HTR-8/SVneo (cell line): ENCODE results near the gene YES1.
"Not testable (repeated sequence)": the region's sequence is repeated elsewhere in the genome, so short reads cannot be mapped to it uniquely, and the experiment has no call there.

Experiments used
- DNase-seq: peaks from one replicate; pipeline ENCODE4 v3.0.0; 2011; ENCODE audit warnings: low spot score, mixed read lengths; ENCODE audit not compliant: insufficient read length
- FAIRE-seq: peaks from 2 replicates; lab custom pipeline; 2011; peaks lifted over from hg19 to GRCh38; lab: Jason Lieb, UNC

The YES1 gene

DNA sequence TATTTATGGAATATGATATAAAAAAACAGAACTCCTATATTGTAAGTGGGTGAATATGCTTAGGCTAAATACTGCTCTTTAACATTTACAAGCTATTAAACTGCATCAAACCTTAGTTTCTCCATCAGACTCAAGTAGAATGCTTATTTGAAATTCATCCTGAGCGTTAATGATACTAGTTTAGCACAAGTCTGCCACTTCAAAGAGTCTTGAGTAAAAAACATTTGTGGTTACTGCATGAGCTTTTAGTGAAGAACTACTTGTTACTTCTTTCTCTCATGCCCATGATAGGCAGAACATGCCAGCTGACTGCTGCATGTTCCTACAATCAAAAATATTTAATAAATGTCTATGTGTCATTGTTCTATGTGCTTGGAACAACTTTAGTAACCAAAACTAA lies 12.1 kb downstream of the YES1 start:
- DNase-seq = no peak

DNA sequence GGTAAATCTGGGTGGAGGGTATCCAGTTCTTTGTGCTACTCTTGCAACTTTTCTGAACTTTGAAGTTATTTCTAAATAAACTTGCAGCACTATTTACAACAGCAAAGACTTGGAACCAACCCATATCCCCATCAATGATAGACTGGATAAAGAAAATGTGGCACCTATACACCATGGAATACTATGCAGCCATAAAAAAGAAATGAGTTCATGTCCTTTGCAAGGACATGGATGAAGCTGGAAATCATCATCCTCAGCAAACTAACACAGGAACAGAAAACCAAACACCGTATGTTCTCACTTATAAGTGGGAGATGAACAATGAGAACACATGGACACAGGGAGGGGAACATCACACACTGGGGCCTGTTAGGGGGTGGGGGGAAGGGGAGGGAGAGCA lies 16.7 kb downstream of the YES1 start:
- not testable (repeated sequence) for FAIRE-seq

More for the DNA sequence above, 12.1 kb downstream of the YES1 start:
- no peak for FAIRE-seq

GRCh38 chr18:789397-789796 lies 22.6 kb downstream of the YES1 start:
- DNase-seq (no peak), FAIRE-seq (no peak)

More for the DNA sequence above, 16.7 kb downstream of the YES1 start:
- DNase-seq = not testable (repeated sequence)

- no peak for FAIRE-seq
Measured at GRCh38 chr18:785242-785641, 26.8 kb downstream of the YES1 start.

DNA sequence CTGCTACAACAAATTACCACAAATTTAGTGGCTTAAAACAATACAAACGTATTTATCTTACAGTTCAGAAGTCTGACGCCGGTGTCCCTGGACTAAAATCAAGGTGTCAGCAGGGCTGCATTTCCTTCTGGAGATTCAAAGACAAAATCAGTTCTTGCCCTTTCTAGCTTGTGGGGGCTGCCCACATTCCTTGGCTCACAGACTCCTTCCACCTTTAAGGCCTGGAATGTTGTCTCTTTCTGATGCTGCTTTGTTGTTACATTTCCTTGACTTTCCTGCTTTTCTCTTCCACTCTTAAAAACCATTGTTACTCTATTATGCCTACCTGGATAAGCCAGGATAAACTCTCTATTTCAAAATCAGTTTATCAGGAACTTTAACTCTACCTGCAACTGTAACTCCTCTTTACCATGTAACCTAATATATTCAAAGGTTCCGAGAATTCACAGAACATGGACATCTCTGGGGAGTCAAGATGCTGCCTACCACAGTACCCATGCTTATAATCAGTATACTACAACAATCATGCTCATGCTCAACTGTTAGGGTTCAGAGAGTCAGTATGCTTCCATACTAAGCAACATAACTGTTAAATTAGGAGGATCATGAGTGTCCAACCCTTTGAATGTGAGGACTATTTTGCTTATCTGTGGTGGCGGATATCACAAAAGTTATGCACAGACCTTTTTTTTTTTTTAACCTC lies 27.4 kb downstream of the YES1 start:
- FAIRE-seq = no peak

More at GRCh38 chr18:785242-785641, 26.8 kb downstream of the YES1 start:
- DNase-seq = no peak

GRCh38 chr18:778194-778927 lies 33.7 kb downstream of the YES1 start:
- no peak for FAIRE-seq
- DNase-seq = no peak

More for the DNA sequence above, 27.4 kb downstream of the YES1 start:
- no peak for DNase-seq

- DNase-seq (no peak), FAIRE-seq (no peak)
Measured at GRCh38 chr18:777021-777420, 35.0 kb downstream of the YES1 start.

DNA sequence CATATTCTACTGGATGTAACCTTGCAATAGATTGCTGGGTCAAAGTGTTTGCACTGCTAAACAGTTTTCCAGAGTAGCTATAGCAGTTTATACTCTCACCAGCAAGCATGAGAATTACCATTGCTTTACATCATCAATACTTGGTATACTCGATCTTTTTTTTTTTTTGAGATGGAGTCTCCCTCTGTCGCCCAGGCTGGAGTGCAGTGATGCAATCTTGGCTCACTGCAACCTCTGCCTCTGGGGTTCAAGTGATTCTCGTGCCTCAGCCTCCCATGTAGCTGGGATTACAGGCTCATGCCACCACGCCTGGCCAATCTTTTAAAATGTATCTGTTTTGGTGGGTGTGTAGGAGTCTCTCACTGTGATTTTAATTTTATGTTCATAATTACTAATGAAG lies 36.0 kb downstream of the YES1 start:
- not testable (repeated sequence) for DNase-seq, FAIRE-seq

GRCh38 chr18:774811-775210 lies 37.2 kb downstream of the YES1 start:
- DNase-seq (no peak), FAIRE-seq (no peak)

GRCh38 chr18:773980-774624 lies 37.9 kb downstream of the YES1 start:
- no peak for FAIRE-seq
- DNase-seq = no peak

DNA sequence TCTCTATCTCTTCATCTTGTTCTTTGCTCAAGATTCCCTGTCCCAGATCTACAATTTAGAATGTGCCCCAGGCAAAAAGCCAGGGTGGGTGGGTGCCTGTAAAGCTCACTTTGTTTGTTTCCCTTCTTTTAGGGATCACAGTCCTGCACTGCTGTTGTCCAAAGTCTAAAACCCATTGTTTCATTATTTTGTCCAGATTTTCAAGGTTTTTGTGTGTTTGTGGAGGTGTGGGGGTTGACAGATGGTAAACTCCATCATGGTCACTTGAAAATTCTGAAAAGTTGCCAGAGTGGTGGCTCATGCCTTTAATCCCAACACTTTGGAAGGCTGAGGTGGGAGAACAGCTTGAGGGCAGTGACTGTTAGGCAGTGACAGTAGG lies 41.5 kb downstream of the YES1 start:
- DNase-seq (no peak), FAIRE-seq (no peak)

- FAIRE-seq (no peak), DNase-seq (no peak)
Measured at GRCh38 chr18:767961-768360, 44.1 kb downstream of the YES1 start.

DNA sequence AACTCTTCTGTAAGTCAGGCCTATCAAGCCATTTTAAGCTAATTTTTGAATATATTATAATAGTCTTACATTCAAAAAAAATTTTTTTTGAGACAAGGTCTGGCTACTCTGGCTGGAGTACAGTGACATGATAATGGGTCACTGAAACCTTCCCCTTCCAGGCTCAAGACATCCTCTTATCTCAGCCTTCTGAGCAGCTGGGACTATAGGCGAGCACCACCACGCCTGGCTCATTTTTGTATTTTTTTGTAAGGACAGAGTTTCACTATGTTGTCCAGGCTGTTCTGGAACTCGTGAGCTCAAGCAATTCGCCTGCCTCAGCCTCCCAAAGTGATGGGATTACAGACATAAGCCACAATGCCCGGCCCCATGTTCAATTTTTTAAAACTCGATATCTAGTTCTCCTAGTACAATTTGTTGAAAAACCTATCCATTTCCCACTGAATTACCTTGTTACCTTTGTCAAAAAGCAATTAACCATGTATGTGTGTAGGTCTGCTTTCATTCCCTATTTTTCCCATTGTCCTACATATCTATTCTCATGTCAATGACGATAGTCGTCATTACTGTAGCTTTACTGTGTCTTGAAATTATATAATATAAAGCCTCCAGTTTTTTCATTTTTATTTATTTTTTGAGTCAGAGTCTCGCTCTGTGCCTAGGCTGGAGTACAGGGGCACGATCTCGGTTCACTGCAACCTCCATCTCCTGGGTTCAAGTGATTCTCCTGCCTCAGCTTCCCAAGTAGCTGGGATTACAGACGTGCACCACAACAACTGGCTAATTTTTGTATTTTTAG lies 44.8 kb downstream of the YES1 start:
- DNase-seq (no peak), FAIRE-seq (no peak)

DNA sequence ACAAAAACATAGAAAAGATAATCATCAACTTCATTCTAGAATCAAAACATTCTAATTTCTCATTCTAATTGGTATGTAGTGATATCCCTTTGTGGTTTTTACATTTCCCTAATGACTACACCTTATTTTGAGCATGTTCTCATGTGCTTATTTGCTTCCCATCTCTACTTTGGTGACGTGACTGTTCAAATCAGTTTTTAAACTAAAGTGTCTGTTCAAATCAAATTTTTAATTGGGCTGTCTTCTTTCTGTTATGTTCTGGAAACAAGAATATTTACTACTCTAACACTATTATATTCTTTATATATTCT lies 45.5 kb downstream of the YES1 start:
- no peak for DNase-seq
- FAIRE-seq = no peak

DNA sequence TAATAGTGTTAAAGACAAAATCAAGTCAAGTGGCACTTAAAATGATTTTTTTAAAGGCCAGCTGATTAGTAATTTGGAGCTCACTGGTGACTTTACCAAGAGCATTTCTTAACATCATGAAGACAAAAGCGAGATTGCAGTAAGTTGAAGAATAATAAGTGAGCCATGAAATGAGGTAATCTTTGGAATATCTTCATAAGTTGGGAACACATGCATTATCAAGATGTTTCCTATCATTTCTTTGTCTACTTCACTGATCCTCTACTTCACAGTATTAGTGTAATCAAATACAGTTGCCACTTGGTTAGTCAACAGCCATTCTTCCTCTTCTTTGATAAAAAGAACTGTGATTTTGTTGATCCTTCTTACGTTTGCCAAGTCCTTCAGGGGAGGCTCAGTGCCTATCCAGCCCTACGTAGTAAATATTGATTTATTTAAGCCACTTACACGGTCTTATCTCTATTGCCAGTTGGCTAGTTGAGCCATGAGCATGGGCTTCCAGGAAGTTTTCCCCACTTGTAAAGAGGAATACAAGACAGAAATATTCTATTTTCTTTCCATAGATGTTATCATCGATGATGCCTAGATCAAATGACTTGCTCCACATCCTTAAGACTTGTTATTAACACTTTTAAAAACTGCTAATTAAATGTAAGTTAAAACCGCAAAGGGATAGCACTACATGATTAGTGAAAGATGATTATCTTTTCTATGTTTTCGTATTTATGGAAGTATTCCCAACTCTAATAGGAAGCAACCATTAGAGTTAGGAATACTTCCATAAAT lies 46.1 kb downstream of the YES1 start:
- no peak for DNase-seq
- FAIRE-seq = no peak

GRCh38 chr18:759864-760263 lies 52.2 kb downstream of the YES1 start:
- DNase-seq, FAIRE-seq: not testable (repeated sequence)

DNA sequence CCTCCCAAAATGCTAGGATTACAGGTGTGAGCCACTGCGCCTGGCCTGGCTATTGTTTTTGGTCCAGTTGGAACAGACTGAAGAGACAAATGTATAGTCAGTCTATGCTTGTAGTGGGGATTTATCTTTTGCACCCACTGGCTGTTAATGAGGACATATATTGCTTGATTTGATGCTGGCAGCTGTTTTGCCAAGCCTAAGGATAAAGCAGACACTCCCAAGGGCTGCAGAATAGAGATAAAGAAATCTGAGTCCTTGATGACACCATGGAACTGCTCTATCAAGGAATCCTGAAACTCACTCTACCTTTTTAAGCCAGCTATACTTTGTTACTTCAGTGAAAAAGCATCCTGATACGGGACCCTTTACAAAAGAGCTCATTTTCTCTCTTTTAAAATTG lies 56.5 kb downstream of the YES1 start:
- no peak for DNase-seq
- FAIRE-seq = no peak

DNA sequence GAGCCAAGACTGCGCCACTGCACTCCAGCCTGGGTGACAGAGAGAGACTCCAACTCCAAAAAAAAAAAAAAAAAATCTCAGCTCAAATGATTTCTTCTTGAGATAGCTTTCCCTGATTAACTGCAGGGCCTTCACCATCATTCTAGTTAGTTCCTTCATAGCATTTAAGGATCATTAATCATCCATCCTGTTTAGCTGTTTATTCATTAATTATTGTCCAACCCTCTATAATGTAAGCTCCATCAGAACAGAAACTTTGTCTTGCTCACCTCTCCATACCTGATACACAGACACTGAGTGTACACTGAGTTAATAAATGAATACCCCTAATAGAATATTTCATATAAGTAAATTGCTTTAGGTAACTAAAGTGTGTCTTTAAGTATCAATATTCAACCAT lies 57.4 kb downstream of the YES1 start:
- no peak for DNase-seq

GRCh38 chr18:750456-750855 lies 61.6 kb downstream of the YES1 start:
- no peak for DNase-seq
- FAIRE-seq = no peak

More for the DNA sequence above, 57.4 kb downstream of the YES1 start:
- FAIRE-seq = no peak
